ENCODE measurements around the gene MSH5. TPM values are rescaled to one million over a fixed set of nuclear protein-coding genes. Genes with fewer than 3 reads are reported as not detected.

The MSH5 gene
- total and polyA plus RNA-seq, 2 of the 13 experiments (the other 11 are each of a cell fraction or from before 2014, with no cell fraction given): 10.2 to 38.7 TPM

DNA sequence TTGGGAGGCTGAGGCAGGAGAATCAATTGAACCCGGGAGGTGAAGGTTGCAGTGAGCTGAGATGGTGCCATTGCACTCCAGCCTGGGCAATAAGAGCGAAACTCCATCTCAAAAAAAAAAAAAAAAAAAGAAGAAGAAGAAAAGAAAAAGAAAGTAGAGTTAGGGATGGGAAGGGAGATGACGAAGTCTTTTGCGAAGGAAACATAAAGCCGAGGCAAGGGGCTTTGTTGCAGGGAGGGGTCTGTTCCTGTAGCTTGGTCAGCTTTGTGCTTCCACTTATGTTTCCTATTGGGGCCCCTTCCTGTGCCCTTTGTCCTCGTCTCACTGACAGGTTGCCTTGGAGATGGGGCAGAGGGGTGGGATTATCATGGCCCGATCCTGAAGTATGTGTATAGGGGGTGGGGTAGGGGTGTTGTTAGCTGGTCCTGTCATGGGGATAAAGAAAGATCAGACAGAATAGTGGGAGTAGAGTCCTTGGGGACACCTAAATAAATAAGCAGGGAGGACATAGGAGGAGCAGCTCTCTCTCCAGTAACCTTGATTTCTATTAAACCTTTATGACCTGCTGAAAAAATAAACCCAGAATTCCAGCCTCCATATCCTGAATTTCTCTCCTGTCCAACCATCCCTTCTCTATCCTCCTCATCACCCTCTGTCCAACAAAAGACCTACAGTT is 2.4 kb upstream of the MSH5 start (continued):
- TF ChIP-seq ZBTB1 (CRISPR knock-in tag; IDR thresholded peaks at IDR 0.05; ENCODE audit: borderline replicate concordance) (no peak), KLF6 (CRISPR knock-in tag; IDR thresholded peaks at IDR 0.05) (peak; percentile 19), FOXC1 (CRISPR knock-in tag; IDR thresholded peaks at IDR 0.05; ENCODE audit: borderline replicate concordance) (no peak; the same call in 1 of the 2 replicates), MBD4 (IDR thresholded peaks at IDR 0.05; ENCODE audit: borderline replicate concordance, low read length) (no peak), LCORL (IDR thresholded peaks at IDR 0.05) (no peak), LCORL (CRISPR knock-in tag; IDR thresholded peaks at IDR 0.05) (peak; percentile 71; the same call in 1 of the 2 replicates), ATF7-NPFF (CRISPR knock-in tag; IDR thresholded peaks at IDR 0.05; ENCODE audit: low read depth) (0 out of 2 replicates have a peak, but pooled peaks have one; percentile 21), NR2F6 (IDR thresholded peaks at IDR 0.05) (peak; percentile 79), NR2F6 (CRISPR knock-in tag; IDR thresholded peaks at IDR 0.05) (peak; percentile 87), GZF1 (CRISPR knock-in tag; IDR thresholded peaks at IDR 0.05) (no peak; the same call in 1 of the 2 replicates), GATA4 (IDR thresholded peaks at IDR 0.05; ENCODE audit: borderline replicate concordance, low read depth) (peak; percentile 89), ZKSCAN5 (CRISPR knock-in tag; IDR thresholded peaks at IDR 0.05) (no peak), JUN (CRISPR knock-in tag; IDR thresholded peaks at IDR 0.05) (no peak), NFYB (CRISPR knock-in tag; IDR thresholded peaks at IDR 0.05) (0 out of 2 replicates have a peak, but pooled peaks have one; percentile 7), SUZ12 (IDR thresholded peaks at IDR 0.05; ENCODE audit: low read depth, low read length) (no peak), MTF1 (CRISPR knock-in tag; IDR thresholded peaks at IDR 0.05) (no peak; the same call in 1 of the 2 replicates), ATF7 (IDR thresholded peaks at IDR 0.05) (no peak), ATF7 (CRISPR knock-in tag; IDR thresholded peaks at IDR 0.05) (no peak; the same call in 1 of the 2 replicates), ZNF569 (CRISPR knock-in tag; IDR thresholded peaks at IDR 0.05; ENCODE audit: borderline replicate concordance) (no peak), ZNF10 (CRISPR knock-in tag; IDR thresholded peaks at IDR 0.05; ENCODE audit: borderline replicate concordance, low read depth) (no peak), HCFC1 (IDR thresholded peaks at IDR 0.05; ENCODE audit: low read depth, low read length) (no peak), ETV5 (CRISPR knock-in tag; IDR thresholded peaks at IDR 0.05; ENCODE audit: borderline replicate concordance) (peak; percentile 96)
- TF ChIP-seq, protein P1, sequence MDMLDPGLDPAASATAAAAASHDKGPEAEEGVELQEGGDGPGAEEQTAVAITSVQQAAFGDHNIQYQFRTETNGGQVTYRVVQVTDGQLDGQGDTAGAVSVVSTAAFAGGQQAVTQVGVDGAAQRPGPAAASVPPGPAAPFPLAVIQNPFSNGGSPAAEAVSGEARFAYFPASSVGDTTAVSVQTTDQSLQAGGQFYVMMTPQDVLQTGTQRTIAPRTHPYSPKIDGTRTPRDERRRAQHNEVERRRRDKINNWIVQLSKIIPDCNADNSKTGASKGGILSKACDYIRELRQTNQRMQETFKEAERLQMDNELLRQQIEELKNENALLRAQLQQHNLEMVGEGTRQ (IDR thresholded peaks at IDR 0.05; ENCODE audit: low read depth, low read length): no peak
- TF ChIP-seq, protein P1 (CRISPR knock-in tag; IDR thresholded peaks at IDR 0.05; ENCODE audit: borderline replicate concordance): no peak
- TF ChIP-seq, protein P2, sequence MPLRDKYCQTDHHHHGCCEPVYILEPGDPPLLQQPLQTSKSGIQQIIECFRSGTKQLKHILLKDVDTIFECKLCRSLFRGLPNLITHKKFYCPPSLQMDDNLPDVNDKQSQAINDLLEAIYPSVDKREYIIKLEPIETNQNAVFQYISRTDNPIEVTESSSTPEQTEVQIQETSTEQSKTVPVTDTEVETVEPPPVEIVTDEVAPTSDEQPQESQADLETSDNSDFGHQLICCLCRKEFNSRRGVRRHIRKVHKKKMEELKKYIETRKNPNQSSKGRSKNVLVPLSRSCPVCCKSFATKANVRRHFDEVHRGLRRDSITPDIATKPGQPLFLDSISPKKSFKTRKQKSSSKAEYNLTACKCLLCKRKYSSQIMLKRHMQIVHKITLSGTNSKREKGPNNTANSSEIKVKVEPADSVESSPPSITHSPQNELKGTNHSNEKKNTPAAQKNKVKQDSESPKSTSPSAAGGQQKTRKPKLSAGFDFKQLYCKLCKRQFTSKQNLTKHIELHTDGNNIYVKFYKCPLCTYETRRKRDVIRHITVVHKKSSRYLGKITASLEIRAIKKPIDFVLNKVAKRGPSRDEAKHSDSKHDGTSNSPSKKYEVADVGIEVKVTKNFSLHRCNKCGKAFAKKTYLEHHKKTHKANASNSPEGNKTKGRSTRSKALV (CRISPR knock-in tag; IDR thresholded peaks at IDR 0.05): no peak
- TF ChIP-seq, protein P3, sequence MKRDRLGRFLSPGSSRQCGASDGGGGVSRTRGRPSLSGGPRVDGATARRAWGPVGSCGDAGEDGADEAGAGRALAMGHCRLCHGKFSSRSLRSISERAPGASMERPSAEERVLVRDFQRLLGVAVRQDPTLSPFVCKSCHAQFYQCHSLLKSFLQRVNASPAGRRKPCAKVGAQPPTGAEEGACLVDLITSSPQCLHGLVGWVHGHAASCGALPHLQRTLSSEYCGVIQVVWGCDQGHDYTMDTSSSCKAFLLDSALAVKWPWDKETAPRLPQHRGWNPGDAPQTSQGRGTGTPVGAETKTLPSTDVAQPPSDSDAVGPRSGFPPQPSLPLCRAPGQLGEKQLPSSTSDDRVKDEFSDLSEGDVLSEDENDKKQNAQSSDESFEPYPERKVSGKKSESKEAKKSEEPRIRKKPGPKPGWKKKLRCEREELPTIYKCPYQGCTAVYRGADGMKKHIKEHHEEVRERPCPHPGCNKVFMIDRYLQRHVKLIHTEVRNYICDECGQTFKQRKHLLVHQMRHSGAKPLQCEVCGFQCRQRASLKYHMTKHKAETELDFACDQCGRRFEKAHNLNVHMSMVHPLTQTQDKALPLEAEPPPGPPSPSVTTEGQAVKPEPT (CRISPR knock-in tag; IDR thresholded peaks at IDR 0.05; ENCODE audit: low read depth): no peak
- TF ChIP-seq, protein P4, sequence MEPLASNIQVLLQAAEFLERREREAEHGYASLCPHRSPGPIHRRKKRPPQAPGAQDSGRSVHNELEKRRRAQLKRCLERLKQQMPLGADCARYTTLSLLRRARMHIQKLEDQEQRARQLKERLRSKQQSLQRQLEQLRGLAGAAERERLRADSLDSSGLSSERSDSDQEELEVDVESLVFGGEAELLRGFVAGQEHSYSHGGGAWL (CRISPR knock-in tag; IDR thresholded peaks at IDR 0.05): 0 out of 2 replicates have a peak, but pooled peaks have one; percentile 16

Measured in HepG2 (cell line).